Measurements from ENCODE around the gene KLF1.

DNA sequence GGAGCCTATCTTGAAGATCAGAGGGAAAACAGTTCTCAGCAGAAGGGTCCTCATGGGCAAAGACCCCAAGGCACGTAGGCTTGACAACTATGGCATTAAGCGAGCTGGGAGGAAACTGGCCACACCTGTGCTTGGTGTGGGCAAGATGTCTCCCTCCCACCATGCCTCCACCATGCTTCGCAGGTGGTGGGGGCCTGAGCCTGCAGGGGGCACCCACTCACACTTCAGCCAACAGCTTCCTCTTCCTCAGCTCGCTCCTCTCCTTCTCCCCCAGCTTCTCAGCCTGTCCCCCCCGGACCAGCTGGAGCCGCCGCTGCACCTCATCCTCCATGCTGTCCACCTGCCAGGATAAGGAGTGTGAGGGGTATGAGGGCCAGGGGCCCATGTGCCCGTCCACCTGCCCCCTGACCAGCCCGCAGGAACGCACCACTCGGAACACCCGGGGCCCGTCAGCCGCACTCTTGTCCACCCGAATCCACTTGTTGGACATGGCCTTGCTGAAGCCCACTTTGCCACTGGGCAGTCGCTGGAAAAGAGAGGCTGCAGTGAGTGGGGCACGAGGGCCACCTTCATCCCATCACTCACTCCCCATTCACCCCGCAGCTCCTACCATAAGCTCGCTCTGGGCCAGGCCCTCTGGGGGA lies 43.1 kb upstream of the KLF1 start:
- TF ChIP-seq, protein P1, sequence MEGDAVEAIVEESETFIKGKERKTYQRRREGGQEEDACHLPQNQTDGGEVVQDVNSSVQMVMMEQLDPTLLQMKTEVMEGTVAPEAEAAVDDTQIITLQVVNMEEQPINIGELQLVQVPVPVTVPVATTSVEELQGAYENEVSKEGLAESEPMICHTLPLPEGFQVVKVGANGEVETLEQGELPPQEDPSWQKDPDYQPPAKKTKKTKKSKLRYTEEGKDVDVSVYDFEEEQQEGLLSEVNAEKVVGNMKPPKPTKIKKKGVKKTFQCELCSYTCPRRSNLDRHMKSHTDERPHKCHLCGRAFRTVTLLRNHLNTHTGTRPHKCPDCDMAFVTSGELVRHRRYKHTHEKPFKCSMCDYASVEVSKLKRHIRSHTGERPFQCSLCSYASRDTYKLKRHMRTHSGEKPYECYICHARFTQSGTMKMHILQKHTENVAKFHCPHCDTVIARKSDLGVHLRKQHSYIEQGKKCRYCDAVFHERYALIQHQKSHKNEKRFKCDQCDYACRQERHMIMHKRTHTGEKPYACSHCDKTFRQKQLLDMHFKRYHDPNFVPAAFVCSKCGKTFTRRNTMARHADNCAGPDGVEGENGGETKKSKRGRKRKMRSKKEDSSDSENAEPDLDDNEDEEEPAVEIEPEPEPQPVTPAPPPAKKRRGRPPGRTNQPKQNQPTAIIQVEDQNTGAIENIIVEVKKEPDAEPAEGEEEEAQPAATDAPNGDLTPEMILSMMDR (IDR thresholded peaks at IDR 0.05) = no peak
- no peak for TF ChIP-seq POLR2AphosphoS5 (IDR thresholded peaks at IDR 0.05)
- TF ChIP-seq EP300 (IDR thresholded peaks at IDR 0.05) = no peak
- no peak for TF ChIP-seq POLR2A (IDR thresholded peaks at IDR 0.05)

Data from suprapubic skin (tissue), 4 donors.